ENCODE results near the gene CD46. TPM values are rescaled to one million over a fixed set of nuclear protein-coding genes. Genes with fewer than 3 reads are reported as not detected.

CD46 gene
- total RNA-seq, 1 donor from 2014 or later, result 97.3 TPM

GRCh38 chr1:207812778-207813511, 61.1 kb downstream of the CD46 start:
- H3K9me3 Mint-ChIP-seq (ENCODE audit: unreplicated experiment), result no peaks in the 10 kb centered on the region
- no peak overlapping the region for H3K27ac Mint-ChIP-seq (ENCODE audit: unreplicated experiment)
- H3K4me3 Mint-ChIP-seq (ENCODE audit: unreplicated experiment), result no peak overlapping the region
- no peak for TF ChIP-seq CTCF (IDR thresholded peaks at IDR 0.05)
- peaks cover 12% of the 10 kb centered on the region for H3K36me3 Mint-ChIP-seq (ENCODE audit: unreplicated experiment)
- H3K27me3 Mint-ChIP-seq (ENCODE audit: unreplicated experiment), result no peaks in the 10 kb centered on the region
- peak; percentile 69 for DNase-seq (ENCODE audit: extremely low spot score, unreplicated experiment)
- peaks cover 2% of the 10 kb centered on the region for H3K4me1 Mint-ChIP-seq (ENCODE audit: unreplicated experiment)

- no peaks in the 10 kb centered on the region for H3K9me3 Mint-ChIP-seq (ENCODE audit: unreplicated experiment)
- no peak overlapping the region for H3K27ac Mint-ChIP-seq (ENCODE audit: unreplicated experiment)
- DNase-seq (ENCODE audit: extremely low spot score, unreplicated experiment), result peak; percentile 56
- TF ChIP-seq CTCF (IDR thresholded peaks at IDR 0.05), result no peak
- no peaks in the 10 kb centered on the region for H3K27me3 Mint-ChIP-seq (ENCODE audit: unreplicated experiment)
- H3K4me3 Mint-ChIP-seq (ENCODE audit: unreplicated experiment), result no peak overlapping the region
- peaks cover 12% of the 10 kb centered on the region for H3K36me3 Mint-ChIP-seq (ENCODE audit: unreplicated experiment)
- H3K4me1 Mint-ChIP-seq (ENCODE audit: unreplicated experiment), result peaks cover 5% of the 10 kb centered on the region
Measured at GRCh38 chr1:207813512-207813881, 61.6 kb downstream of the CD46 start.

GRCh38 chr1:207813946-207814345, 62.1 kb downstream of the CD46 start:
- Mint-ChIP-seq H3K9me3 (ENCODE audit: unreplicated experiment) (no peaks in the 10 kb centered on the region), H3K36me3 (ENCODE audit: unreplicated experiment) (peaks cover 12% of the 10 kb centered on the region), H3K4me1 (ENCODE audit: unreplicated experiment) (peaks cover 10% of the 10 kb centered on the region), H3K27ac (ENCODE audit: unreplicated experiment) (no peak overlapping the region), H3K27me3 (ENCODE audit: unreplicated experiment) (no peaks in the 10 kb centered on the region), H3K4me3 (ENCODE audit: unreplicated experiment) (no peak overlapping the region)
- DNase-seq (ENCODE audit: extremely low spot score, unreplicated experiment), result no peak
- TF ChIP-seq CTCF (IDR thresholded peaks at IDR 0.05), result no peak

GRCh38 chr1:207814469-207814868, 62.6 kb downstream of the CD46 start:
- Mint-ChIP-seq H3K27ac (ENCODE audit: unreplicated experiment) (no peak overlapping the region), H3K27me3 (ENCODE audit: unreplicated experiment) (no peaks in the 10 kb centered on the region), H3K4me1 (ENCODE audit: unreplicated experiment) (peaks cover 12% of the 10 kb centered on the region), H3K36me3 (ENCODE audit: unreplicated experiment) (peaks cover 12% of the 10 kb centered on the region), H3K9me3 (ENCODE audit: unreplicated experiment) (no peaks in the 10 kb centered on the region), H3K4me3 (ENCODE audit: unreplicated experiment) (no peak overlapping the region)
- no peak for TF ChIP-seq CTCF (IDR thresholded peaks at IDR 0.05)
- peak; percentile 32 for DNase-seq (ENCODE audit: extremely low spot score, unreplicated experiment)

GRCh38 chr1:207815466-207815865, 63.6 kb downstream of the CD46 start:
- no peak for TF ChIP-seq CTCF (IDR thresholded peaks at IDR 0.05)
- Mint-ChIP-seq H3K27ac (ENCODE audit: unreplicated experiment) (no peak overlapping the region), H3K27me3 (ENCODE audit: unreplicated experiment) (no peaks in the 10 kb centered on the region), H3K4me3 (ENCODE audit: unreplicated experiment) (no peak overlapping the region), H3K9me3 (ENCODE audit: unreplicated experiment) (no peaks in the 10 kb centered on the region), H3K36me3 (ENCODE audit: unreplicated experiment) (peaks cover 12% of the 10 kb centered on the region), H3K4me1 (ENCODE audit: unreplicated experiment) (peaks cover 12% of the 10 kb centered on the region)
- no peak for DNase-seq (ENCODE audit: extremely low spot score, unreplicated experiment)
